CD14-positive monocyte (primary cell): Measurements from ENCODE around the gene CINP. TPM values are rescaled to one million over a fixed set of nuclear protein-coding genes. Genes with fewer than 3 reads are reported as not detected.
A peak's percentile ranks its signal among the peaks of the same experiment; 100 is the strongest.

Source experiments
- DNase-seq, 3 donors: peaks; one replicate each; pipeline ENCODE4 v3.0.0-alpha.2; 2011 to 2022
- H2AFZ ChIP-seq: 2 replicates; pipeline ENCODE4 v1.6.0; 2012; ENCODE audit warnings: mild to moderate bottlenecking, low read depth, low read length, inconsistent platforms; ENCODE audit not compliant: insufficient read depth, poor library complexity, severe bottlenecking
- H3K27ac ChIP-seq, 2 donors: 1 replicate in 1 of 2; 2 replicates in 1 of 2; pipeline ENCODE4 v1.5.1; 2012 to 2013; ENCODE audit warnings: low read length in 2 of 2, control low read depth in 1 of 2, inconsistent platforms in 1 of 2, low read depth in 1 of 2, mild to moderate bottlenecking in 1 of 2
- H3K27me3 ChIP-seq, 2 donors: one replicate each; pipeline versions ENCODE4 v1.6.0 to v1.6.1; 2011 to 2013; ENCODE audit warnings: low read length in 2 of 2; ENCODE audit not compliant: control insufficient read depth in 2 of 2, insufficient read depth in 2 of 2
- H3K36me3 ChIP-seq, 2 donors: replicated peaks in 1 of 2; 1 replicate in 1 of 2; 2 replicates in 1 of 2; pipeline versions ENCODE4 v1.5.1 to v1.6.1; 2012 to 2013; ENCODE audit warnings: low read length in 2 of 2, control low read depth in 1 of 2, inconsistent platforms in 1 of 2, mild to moderate bottlenecking in 1 of 2; ENCODE audit not compliant: insufficient read depth in 2 of 2, control insufficient read depth in 1 of 2
- H3K4me1 ChIP-seq, 2 donors: 1 replicate in 1 of 2; 2 replicates in 1 of 2; pipeline versions ENCODE4 v1.5.1 to v1.6.1; 2012 to 2013; ENCODE audit warnings: low read length in 2 of 2, control low read depth in 1 of 2, inconsistent platforms in 1 of 2, mild to moderate bottlenecking in 1 of 2, moderate library complexity in 1 of 2; ENCODE audit not compliant: insufficient read depth in 2 of 2, control insufficient read depth in 1 of 2
- H3K4me2 ChIP-seq: replicated peaks from 2 replicates; pipeline ENCODE3; 2012; ENCODE audit warnings: low read length, moderate library complexity, mild to moderate bottlenecking; ENCODE audit not compliant: poor library complexity, severe bottlenecking; ENCODE audit errors: extremely low read depth
- H3K4me3 ChIP-seq, 3 experiments: fragments of 200-600 bp in 1 of 3; sonication (generic) in 1 of 3; replicated peaks in 1 of 3; 1 replicate in 2 of 3; 2 replicates in 1 of 3; pipeline ENCODE4 v1.5.1; 2011 to 2013; ENCODE audit warnings: low read length in 3 of 3, mild to moderate bottlenecking in 3 of 3, control low read depth in 2 of 3, low read depth in 2 of 3, inconsistent platforms in 1 of 3, moderate library complexity in 1 of 3
- H3K79me2 ChIP-seq: 2 replicates; pipeline ENCODE4 v1.6.0; 2012; ENCODE audit warnings: mild to moderate bottlenecking, control low read depth, inconsistent platforms, low read length, moderate library complexity; ENCODE audit not compliant: insufficient read depth
- H3K9ac ChIP-seq: 2 replicates; pipeline ENCODE4 v1.6.0; 2017; ENCODE audit warnings: low read length, mild to moderate bottlenecking; ENCODE audit not compliant: insufficient read depth, poor library complexity, severe bottlenecking
- H3K9me3 ChIP-seq, 2 donors: replicated peaks in 1 of 2; 1 replicate in 1 of 2; 2 replicates in 1 of 2; pipeline versions ENCODE4 v1.5.1 to v1.6.1; 2012 to 2013; ENCODE audit warnings: low read length in 2 of 2, control low read depth in 1 of 2; ENCODE audit not compliant: control insufficient read depth in 1 of 2, insufficient read depth in 1 of 2
- H4K20me1 ChIP-seq: 2 replicates; pipeline ENCODE4 v1.6.0; 2012; ENCODE audit warnings: mild to moderate bottlenecking, low read length, control low read depth, moderate library complexity; ENCODE audit not compliant: insufficient read depth
- H3K27ac Mint-ChIP-seq, 7 donors: one replicate each; pipeline ENCODE4 v1.8.0; 2020; ENCODE audit warnings: mild to moderate bottlenecking in 7 of 7, mixed read lengths in 7 of 7, moderate library complexity in 6 of 7, inconsistent platforms in 2 of 7
- H3K27me3 Mint-ChIP-seq, 3 donors: one replicate each; pipeline ENCODE4 v1.8.0; 2021 to 2022; ENCODE audit warnings: low read depth in 3 of 3, mild to moderate bottlenecking in 3 of 3, mixed read lengths in 3 of 3, moderate library complexity in 3 of 3, inconsistent platforms in 1 of 3
- H3K36me3 Mint-ChIP-seq, 2 donors: one replicate each; pipeline ENCODE4 v1.8.0; 2020; ENCODE audit warnings: mixed read lengths in 2 of 2, inconsistent platforms in 1 of 2, mild to moderate bottlenecking in 1 of 2
- H3K4me1 Mint-ChIP-seq: one replicate; pipeline ENCODE4 v1.8.0; 2020; ENCODE audit warnings: mild to moderate bottlenecking, mixed read lengths
- H3K4me3 Mint-ChIP-seq, 2 donors: one replicate each; pipeline ENCODE4 v1.8.0; 2020; ENCODE audit warnings: mild to moderate bottlenecking in 2 of 2, mixed read lengths in 2 of 2, moderate library complexity in 1 of 2
- H3K9me3 Mint-ChIP-seq, 7 donors: one replicate each; pipeline ENCODE4 v1.8.0; 2020 to 2022; ENCODE audit warnings: mixed read lengths in 7 of 7, mild to moderate bottlenecking in 6 of 7, moderate library complexity in 6 of 7, inconsistent platforms in 2 of 7
- CTCF ChIP-seq: fragments of 200-600 bp; IDR thresholded peaks from one replicate; pipeline ENCODE4 v1.8.0; 2022; ENCODE audit warnings: antibody characterized with exemption, mild to moderate bottlenecking
- WGBS: methylation state at CpG from one replicate; pipeline ENCODE4 v1.1.5; 2013; ENCODE audit warnings: missing lambda C conversion rate; ENCODE audit not compliant: insufficient coverage; 5-methylcytosine and 5-hydroxymethylcytosine counted together
- intact Hi-C, 2 donors: fragments of 100-400 bp; cut with micrococcal nuclease; formaldehyde crosslinking; loops; one replicate each; pipeline versions ENCODE4 v1.15.0 to v1.15.1; 2023
- polyA plus RNA-seq, 3 donors: library from polyadenylated mRNA; depleted of rRNA in 1 of 3; unstranded in 2 of 3; stranded (reverse) in 1 of 3; fragments of 300-500 nt in 2 of 3; fragments of >200 nt in 1 of 3; fragmentation: Illumina TruSeq in 2 of 3; gene quantifications; 1 replicate in 2 of 3; 2 replicates in 1 of 3; pipeline ENCODE4 v1.2.3, GENCODE V29; 2012 to 2021

The CINP gene
- polyA plus RNA-seq, 3 donors: 28.9 to 58.5 (median 57.1) TPM

GRCh38 chr14:102320671-102321455 is 41.8 kb downstream of the CINP start:
- Histone ChIP-seq H3K4me1 (peaks cover 41 to 49% of the 10 kb centered on the region in 2 donors), H3K36me3 (peaks cover 0 to 6% of the 10 kb centered on the region in 2 donors), H3K27ac (peak overlapping the region in 1 of 2 donors; percentile 92), H3K9me3 (no peaks in the 10 kb centered on the region), H3K4me2 (peak overlapping the region; percentile 67), H3K27me3 (no peaks in the 10 kb centered on the region), H4K20me1 (no peaks in the 10 kb centered on the region), H3K4me3 (peak overlapping the region in 1 of 3 experiments; percentile 87), H3K79me2 (no peaks in the 10 kb centered on the region), H3K9ac (no peak overlapping the region), H2AFZ (peak overlapping the region; percentile 79)
- Mint-ChIP-seq H3K9me3 (no peaks in the 10 kb centered on the region), H3K27ac (no peak overlapping the region), H3K27me3 (peaks cover 0 to under 1% (median 0%) of the 10 kb centered on the region in 3 donors), H3K36me3 (peaks cover 3 to 4% of the 10 kb centered on the region in 2 donors), H3K4me3 (no peak overlapping the region), H3K4me1 (peaks cover 44% of the 10 kb centered on the region)
- no peak for TF ChIP-seq CTCF
- intact Hi-C loops: loop anchor here in 1 of 2 donors (10.0 kb wide), 1 partner anchor 186 kb away; the partner anchor contains the start of gene WDR20
- WGBS: 100% methylated on average over 9 of the region's 17 CpGs
- no peak for DNase-seq

- peak overlapping the region; percentile 79 to 89 for H3K4me3 Mint-ChIP-seq
- 0% methylated on average over 25 of the region's 30 CpGs for WGBS
- Histone ChIP-seq H3K27me3 (no peaks in the 10 kb centered on the region), H3K27ac (peak overlapping the region; percentile 70 to 92), H3K79me2 (no peaks in the 10 kb centered on the region), H3K4me3 (peak overlapping the region; percentile 69 to 93 (median 87)), H3K4me1 (peaks cover 42 to 50% of the 10 kb centered on the region in 2 donors), H3K4me2 (peak overlapping the region; percentile 67), H3K9ac (peak overlapping the region; percentile 74), H3K36me3 (no peaks in the 10 kb centered on the region), H3K9me3 (no peaks in the 10 kb centered on the region), H4K20me1 (no peaks in the 10 kb centered on the region), H2AFZ (peak overlapping the region; percentile 79)
- intact Hi-C loops: loop anchor here in 1 of 2 donors (10.0 kb wide), 1 partner anchor 185 kb away; the partner anchor contains the start of gene WDR20
- no peak for TF ChIP-seq CTCF
- peaks cover 0 to 3% (median 0%) of the 10 kb centered on the region in 3 donors for H3K27me3 Mint-ChIP-seq
- peaks cover 45% of the 10 kb centered on the region for H3K4me1 Mint-ChIP-seq
- H3K27ac Mint-ChIP-seq: peak overlapping the region; percentile 64 to 92 (median 83)
- DNase-seq: peak in 2 of 3 donors; percentile 29 to 36
- no peaks in the 10 kb centered on the region for H3K36me3 Mint-ChIP-seq
- H3K9me3 Mint-ChIP-seq: no peaks in the 10 kb centered on the region
Measured at GRCh38 chr14:102320033-102320660, 42.5 kb downstream of the CINP start.
